Measurements from ENCODE around the gene UNKL.

Gene UNKL

DNA sequence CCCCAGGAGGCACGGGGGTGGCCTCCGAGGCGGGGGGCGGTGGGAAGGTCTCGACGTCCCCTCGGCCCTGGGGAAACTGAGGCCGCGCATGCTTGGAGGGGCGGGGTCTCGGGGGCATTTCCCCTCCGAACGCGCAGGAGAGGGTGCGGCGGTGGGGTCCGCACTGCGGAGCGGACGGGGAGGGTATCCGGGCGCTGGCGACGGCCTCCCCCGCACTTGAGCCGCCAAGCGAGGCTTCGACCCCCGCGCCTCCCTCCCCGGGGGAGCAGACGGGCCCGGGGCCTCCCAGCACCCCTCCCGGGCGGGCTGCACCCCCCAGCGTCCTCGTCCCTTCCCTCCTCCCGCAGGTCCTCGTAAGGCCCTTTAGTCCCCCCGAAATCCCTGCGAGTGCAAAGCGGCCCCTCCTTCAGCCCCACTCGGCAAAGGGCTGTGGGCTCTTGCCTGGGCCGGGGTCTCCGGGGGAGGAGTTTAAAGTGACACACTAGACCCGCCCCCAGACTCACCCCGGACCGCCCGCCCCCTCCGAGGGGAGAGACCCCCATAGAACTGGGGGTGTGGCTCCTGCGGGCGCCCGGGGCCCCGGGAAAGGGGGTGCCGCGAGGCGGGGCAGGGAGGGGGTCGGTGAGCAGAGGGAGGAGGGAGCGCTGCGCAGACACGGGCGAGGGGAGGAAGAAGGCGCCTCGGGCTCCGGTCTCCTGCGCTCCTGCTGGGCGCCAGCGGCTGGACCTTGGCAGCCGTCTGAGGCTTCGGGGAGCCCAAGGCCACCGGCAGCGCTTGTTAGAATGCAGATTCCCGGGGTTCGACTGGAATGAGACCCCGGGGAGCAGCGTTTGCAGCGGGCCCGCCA, 80.4 kb downstream of the UNKL start (continued):
- TF ChIP-seq, protein P1, sequence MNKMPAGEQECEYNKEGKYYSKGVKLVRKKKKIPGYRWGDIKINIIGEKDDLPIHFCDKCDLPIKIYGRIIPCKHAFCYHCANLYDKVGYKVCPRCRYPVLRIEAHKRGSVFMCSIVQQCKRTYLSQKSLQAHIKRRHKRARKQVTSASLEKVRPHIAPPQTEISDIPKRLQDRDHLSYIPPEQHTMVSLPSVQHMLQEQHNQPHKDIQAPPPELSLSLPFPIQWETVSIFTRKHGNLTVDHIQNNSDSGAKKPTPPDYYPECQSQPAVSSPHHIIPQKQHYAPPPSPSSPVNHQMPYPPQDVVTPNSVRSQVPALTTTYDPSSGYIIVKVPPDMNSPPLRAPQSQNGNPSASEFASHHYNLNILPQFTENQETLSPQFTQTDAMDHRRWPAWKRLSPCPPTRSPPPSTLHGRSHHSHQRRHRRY (tag by site-specific recombination; IDR thresholded peaks at IDR 0.05) = no peak
- TF ChIP-seq ZBTB8A (tag by site-specific recombination; IDR thresholded peaks at IDR 0.05) (no peak), ZNF391 (tag by site-specific recombination; IDR thresholded peaks at IDR 0.05; ENCODE audit: borderline replicate concordance, low read depth) (no peak), GLIS2 (tag by site-specific recombination; IDR thresholded peaks at IDR 0.05) (peak; percentile 76), ZNF692 (tag by site-specific recombination; IDR thresholded peaks at IDR 0.05) (peak; percentile 53), ZNF701 (tag by site-specific recombination; IDR thresholded peaks at IDR 0.05) (no peak), ZNF140 (tag by site-specific recombination; IDR thresholded peaks at IDR 0.05) (no peak), ZNF394 (tag by site-specific recombination; IDR thresholded peaks at IDR 0.05; ENCODE audit: borderline replicate concordance) (no peak), ZBTB20 (tag by site-specific recombination; IDR thresholded peaks at IDR 0.05) (peak; percentile 89), ZNF416 (tag by site-specific recombination; IDR thresholded peaks at IDR 0.05) (no peak), ZNF596 (tag by site-specific recombination; IDR thresholded peaks at IDR 0.05) (no peak), ZNF157 (tag by site-specific recombination; IDR thresholded peaks at IDR 0.05) (no peak), ZNF398 (tag by site-specific recombination; IDR thresholded peaks at IDR 0.05) (0 out of 2 replicates have a peak, but pooled peaks have one; percentile 16), OVOL3 (tag by site-specific recombination; IDR thresholded peaks at IDR 0.05) (no peak), ZBTB17 (tag by site-specific recombination; IDR thresholded peaks at IDR 0.05) (no peak), ZNF10 (tag by site-specific recombination; IDR thresholded peaks at IDR 0.05) (no peak)
- TF ChIP-seq, protein P2, sequence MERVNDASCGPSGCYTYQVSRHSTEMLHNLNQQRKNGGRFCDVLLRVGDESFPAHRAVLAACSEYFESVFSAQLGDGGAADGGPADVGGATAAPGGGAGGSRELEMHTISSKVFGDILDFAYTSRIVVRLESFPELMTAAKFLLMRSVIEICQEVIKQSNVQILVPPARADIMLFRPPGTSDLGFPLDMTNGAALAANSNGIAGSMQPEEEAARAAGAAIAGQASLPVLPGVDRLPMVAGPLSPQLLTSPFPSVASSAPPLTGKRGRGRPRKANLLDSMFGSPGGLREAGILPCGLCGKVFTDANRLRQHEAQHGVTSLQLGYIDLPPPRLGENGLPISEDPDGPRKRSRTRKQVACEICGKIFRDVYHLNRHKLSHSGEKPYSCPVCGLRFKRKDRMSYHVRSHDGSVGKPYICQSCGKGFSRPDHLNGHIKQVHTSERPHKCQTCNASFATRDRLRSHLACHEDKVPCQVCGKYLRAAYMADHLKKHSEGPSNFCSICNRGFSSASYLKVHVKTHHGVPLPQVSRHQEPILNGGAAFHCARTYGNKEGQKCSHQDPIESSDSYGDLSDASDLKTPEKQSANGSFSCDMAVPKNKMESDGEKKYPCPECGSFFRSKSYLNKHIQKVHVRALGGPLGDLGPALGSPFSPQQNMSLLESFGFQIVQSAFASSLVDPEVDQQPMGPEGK (tag by site-specific recombination; IDR thresholded peaks at IDR 0.05) = peak; percentile 41; the same call in 1 of the 2 replicates
- TF ChIP-seq, protein P3, sequence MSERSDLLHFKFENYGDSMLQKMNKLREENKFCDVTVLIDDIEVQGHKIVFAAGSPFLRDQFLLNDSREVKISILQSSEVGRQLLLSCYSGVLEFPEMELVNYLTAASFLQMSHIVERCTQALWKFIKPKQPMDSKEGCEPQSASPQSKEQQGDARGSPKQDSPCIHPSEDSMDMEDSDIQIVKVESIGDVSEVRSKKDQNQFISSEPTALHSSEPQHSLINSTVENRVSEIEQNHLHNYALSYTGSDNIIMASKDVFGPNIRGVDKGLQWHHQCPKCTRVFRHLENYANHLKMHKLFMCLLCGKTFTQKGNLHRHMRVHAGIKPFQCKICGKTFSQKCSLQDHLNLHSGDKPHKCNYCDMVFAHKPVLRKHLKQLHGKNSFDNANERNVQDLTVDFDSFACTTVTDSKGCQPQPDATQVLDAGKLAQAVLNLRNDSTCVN (tag by site-specific recombination; optimal IDR thresholded peaks at IDR 0.05) = peak; percentile 22
